ENCODE measurements around the gene GDF9.
A peak's percentile ranks its signal among the peaks of the same experiment; 100 is the strongest.
"Not testable (repeated sequence)": the region's sequence is repeated elsewhere in the genome, so short reads cannot be mapped to it uniquely, and the experiment has no call there.

GDF9 gene

DNA sequence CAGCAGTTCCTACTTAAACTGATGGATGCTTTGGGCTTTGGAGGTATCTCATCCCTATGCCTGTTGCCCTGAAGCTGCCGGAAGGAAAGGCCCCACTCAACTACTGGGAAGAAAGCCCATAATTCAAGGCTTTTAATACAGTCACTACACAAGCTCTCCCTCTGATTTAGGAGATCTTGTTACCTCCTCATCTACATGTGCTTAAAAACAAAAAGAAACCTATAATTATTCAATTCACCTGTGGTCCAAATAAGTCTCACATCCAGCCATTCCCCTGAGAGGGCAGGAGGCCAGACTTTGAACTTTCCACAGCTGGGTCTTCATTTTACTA is 6.5 kb upstream of the GDF9 start:
- no peak for DNase-seq (ENCODE audit: low read depth)

DNA sequence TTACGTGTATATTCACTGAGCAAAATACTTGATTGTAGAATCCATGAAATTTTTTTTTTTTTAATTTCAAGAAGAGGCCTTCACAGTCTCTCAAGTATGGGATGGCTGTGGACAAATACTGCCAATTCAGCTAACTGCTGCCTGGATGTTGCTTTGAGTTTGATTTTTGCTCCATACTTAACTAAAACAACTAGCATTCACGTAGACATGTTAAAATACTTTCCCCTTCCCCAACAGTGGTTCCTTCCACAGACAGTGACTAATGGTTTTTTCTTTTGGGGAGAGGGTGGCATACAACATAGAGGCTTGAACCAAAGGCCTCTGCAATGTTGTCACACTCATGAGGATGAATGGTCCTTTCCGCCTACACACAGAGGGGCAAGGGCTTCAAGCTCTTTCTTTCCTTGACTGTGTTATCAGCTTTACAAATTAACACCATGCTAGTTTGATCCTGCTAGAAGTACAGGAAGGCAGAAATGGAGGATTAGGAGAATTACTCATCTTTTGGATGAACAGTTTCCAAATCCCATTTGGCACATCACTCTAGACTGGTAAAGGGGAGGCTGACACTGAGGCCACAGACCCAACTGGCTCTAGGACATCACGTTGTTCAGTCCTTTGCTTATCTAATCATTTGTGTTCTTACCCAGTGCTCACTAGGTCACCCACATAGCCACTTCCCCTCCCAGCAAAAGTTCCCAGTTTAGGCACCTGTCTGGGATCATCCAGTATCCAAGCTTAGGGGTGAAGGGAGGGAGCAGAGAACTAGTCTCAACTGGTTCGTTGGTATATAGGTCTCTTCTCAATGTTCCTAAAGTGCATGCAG is 5.4 kb upstream of the GDF9 start:
- DNase-seq (ENCODE audit: low read depth): no peak

DNA sequence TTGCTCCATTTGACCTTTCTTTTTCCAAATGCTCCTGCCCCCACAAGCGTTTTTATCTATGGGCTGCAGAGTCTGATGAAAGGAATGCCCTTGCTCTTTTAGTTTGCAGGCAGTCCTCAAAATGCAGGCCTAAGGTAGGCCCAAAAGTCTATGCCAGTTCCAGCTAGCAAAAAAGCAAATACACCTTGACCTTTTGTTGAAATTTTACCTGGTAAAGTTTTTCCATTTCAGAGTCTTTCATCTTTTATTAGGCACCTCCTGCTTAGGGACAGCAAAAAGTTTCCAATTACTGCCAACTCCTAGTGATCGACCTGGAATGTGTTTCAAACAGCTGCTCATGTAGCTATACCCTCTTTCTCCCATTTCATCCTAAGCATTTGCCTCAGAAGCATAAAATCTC is 4.5 kb upstream of the GDF9 start:
- no peak for DNase-seq (ENCODE audit: low read depth)

DNA sequence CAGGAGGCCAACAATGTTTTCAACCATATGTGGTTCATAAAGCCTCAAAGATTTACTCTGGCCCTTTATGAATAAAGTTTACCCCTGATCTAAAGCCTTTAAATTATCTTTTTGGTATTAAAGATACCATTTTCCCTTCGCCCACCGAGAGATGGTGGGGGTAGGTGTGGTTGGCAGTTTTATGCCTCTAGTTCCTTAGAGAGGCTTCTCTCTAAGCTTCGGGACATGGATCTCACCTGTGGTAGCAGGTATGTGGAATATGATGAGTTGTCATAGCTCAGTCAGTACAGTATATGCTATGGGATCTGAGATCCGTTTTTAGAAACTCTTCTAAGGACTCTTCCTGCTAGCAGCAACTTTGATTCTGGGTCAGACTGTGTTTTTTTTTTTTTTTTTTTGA is 2.5 kb upstream of the GDF9 start:
- DNase-seq (ENCODE audit: low read depth): no peak

DNA sequence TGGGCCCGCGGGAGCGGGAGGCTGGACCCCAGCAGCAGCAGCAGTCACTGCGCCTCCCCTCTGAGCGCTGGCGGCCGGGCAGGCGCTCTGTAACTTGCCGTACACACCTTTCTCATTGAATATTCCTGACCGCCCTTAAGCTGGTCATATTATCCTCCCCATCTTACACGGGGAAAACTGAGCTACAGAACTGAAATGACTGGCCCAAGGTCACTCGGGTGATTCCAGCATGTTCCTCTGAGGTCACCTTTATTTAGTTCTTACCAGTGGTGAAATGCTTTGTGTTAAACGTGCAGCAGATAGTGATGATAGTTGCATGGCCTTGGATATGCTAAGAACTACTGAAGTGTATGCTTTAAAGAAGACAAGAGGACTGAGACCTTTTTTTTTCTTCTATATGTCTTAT is 780 bp upstream of the GDF9 start:
- no peak for DNase-seq (ENCODE audit: low read depth)

DNA sequence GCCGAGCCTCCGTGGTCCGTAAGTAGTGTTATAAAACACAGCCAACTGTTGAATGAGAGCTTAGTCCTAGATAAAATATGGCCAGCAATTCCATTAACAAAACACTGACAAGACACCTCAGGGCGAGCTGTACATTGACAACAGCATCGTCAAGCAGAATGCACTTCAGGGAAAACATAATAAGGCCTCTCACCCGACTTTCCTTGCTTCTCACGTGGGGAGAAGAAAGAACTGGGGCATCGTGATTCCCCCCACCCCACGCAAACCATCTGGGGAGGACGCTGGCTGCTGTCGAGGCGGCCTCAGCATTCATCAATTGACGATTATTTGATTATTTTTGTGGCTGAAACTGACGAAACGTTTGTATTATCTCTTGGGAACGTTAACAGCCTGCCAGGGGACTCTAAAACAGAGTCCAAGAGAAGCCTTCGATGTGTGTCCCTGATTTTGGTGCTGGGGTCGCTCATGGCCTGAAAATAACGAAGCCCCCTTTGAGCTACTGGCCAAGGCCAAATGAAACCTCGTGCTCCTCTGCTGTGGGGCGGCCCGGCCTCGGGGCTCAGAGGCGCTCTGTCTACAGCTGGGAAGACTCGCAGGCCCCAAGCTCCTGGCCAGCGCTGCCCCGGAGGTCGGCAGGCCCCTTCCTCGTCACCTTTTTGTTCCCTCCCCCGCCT is 464 bp downstream of the GDF9 start:
- no peak for DNase-seq (ENCODE audit: low read depth)

DNA sequence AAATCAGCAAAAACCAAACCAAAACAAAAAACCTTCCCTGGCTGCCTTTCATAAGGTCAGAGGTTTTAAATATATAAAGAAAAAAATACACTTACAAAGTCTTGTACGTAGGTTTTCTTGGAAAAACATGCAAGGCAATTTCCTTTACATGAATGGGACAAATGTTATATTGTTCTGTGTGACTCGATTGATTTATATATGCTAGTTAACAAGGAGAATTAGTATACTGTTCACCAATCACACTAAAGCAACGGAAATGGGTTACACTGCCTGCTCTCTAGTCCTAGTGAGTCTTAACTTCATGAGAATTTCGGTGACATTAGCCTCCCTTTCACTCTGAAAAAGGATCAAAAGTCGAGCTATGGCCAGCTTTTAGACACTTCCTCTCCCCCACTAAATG is 5.5 kb downstream of the GDF9 start:
- DNase-seq (ENCODE audit: low read depth): no peak

DNA sequence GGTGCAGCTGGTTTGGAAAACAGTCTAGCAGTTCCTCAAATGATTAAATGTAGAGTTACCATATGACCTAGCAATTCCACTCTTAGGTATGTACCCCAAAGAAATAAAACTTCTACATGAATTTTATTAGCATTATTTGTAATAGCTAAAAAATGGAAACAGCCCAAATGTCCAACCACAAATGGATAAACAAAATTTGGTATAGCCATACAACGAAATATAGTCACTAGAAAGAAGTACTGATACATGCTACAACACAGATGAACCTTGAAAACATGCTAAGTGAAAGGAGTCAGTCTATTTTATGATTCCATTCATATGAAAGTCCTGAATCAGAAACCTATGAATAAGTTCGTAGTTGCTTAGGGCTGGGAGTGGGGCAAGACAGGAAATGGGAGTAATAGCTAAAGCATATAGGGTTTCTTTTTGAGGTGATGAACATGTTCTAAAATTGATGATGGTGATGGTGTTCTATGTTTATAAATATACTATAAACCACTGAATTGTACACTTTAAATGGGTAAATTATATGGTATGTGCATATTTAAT is 6.3 kb downstream of the GDF9 start:
- DNase-seq (ENCODE audit: low read depth): no peak

DNA sequence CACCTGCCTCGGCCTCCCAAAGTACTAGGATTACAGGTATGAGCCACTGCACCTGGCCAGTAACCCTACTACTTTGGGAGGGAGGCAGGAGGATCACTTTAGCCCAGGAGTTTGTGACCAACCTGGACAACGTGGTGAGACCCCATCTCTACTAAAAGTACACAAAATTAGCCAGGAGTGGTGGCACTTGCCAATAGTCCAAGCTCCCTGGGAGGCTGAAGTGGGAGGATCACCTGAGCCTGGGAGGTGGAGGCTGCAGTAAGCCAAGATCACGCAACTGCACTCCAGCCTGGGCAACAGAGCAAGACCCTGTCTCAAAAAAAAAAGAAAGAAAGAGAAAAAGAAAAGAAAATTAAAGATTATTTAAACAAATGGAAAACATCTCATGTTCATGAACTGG is 10.3 kb downstream of the GDF9 start:
- no peak for DNase-seq (ENCODE audit: low read depth)

DNA sequence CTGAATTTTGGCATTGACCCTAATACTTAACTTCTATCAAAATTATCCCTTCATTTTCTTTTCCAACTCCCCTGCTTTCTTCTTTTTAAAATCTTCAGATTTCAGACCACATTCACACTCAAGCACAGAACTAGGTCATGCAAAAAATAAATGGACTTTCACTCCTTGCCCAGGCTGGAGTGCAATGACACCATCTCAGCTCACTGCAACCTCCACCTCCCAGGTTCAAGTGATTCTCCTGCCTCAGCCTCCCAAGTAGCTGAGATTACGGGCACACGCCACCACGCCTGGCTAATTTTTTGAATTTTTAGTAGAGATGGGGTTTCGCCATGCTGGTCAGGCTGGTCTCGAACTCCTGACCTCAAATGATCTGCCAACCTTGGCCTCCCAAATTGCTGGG is 11.3 kb downstream of the GDF9 start:
- DNase-seq (ENCODE audit: low read depth): not testable (repeated sequence)

DNA sequence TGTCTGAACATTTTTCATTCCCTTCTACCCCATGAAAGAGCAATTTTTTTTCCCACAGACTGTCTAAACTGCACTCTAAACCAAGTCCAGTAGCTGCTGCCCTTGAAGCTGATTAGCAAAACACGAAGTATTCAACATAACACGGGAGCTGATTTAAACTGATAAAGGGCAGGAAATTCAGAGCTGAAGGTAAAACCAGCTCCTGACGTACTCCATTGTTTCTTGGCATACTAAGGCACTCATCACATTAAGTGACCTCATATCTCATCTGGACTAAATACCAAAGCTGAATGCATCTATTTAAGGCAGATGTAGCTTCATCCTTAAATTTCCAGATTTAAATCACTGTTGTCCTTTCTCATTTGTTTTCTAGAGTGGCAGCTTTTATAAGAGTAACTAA is 12.0 kb downstream of the GDF9 start:
- peak; percentile 44 for DNase-seq (ENCODE audit: low read depth)

DNA sequence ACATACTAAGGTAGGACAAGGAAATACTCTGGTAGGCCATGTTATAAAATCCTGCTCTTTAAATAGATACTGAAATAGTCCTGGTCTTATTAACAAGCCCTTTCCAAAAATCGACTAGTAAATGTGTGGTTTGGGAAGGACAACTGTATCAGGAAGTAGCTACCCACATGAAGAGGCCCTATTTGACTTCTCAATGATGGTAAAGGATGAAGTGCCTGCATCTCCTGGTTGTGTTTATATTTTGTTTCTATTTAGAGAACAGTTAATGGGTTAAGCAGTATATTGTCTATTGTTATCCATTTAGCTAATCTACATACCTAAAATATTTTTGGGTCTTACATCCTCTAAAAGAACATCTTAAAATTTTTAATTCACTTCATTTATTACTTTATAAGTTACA is 12.5 kb downstream of the GDF9 start:
- DNase-seq (ENCODE audit: low read depth): peak; percentile 32

DNA sequence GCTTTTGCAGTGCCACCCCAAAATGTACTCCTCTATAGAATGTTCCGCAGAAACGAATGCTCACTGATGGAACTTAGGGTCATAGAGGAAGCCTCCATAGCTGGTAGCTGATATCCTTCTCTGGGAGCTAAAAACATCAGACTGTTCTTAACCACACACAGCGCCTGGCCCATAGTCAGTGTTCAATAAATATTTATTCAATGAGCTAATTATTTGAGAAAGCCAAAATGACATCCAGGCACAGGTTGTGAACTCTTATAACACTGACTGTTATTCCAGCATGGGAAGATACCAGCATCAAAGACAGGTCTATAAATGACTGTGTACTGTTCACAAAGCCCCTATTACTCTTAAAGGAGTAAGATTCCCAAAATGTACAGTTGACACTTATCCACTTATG is 12.9 kb downstream of the GDF9 start:
- no peak for DNase-seq (ENCODE audit: low read depth)

DNA sequence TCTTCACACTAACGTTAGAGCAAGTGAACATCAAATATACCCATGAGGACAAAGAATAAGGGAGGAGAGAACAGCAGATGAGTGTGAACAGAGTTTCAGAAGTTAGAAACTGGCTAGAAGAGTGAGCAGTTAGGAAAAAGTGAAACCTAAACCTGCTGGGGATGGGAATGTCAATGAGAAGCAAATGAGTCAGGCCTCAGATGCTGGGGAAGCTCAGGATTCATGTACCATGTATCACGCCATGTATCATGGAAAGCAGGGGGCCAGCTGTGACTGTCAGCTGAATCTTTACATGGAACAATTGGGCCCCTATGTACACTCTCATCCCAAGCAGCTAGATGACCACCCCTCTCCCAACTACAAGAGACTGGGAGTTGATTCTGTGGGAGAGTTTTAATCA is 16.2 kb downstream of the GDF9 start:
- peak; percentile 56 for DNase-seq (ENCODE audit: low read depth)

DNA sequence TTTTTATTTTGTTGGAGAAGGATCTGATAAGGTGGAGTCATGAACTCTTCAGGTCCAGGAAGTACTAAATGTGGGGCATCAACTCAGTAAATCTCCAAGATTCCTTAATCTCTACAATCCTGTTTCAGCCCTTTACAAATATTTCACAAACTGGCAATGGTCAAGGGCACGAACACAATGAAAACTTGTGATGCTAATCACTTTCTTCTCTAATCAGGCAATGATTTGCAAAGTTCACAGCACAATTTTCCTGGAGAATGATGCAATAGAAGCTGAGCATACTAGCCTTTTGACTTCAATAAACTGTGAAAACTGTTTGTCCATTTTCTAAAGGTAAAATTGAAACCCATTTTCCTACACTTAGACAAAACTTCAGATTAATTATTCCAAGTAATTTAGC is 16.9 kb downstream of the GDF9 start:
- DNase-seq (ENCODE audit: low read depth): no peak

DNA sequence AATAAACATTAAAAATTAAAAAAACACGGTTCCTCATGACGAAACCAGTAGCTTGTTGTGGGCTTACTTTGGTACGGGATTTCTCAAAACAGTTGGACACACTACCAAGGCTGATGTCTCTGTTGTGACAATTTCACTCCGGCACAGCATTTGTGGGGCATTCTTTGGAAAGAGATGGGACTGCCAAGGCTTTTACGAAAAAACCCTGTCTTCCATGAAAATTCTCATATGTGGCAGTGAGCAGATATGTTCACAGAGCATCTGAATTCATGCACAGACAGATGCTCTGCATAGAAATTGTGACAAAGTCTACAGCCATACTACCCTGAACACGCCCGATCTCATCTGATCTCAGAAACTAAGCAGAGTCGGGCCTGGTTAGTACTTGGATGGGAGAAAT is 18.0 kb downstream of the GDF9 start:
- no peak for DNase-seq (ENCODE audit: low read depth)

DNA sequence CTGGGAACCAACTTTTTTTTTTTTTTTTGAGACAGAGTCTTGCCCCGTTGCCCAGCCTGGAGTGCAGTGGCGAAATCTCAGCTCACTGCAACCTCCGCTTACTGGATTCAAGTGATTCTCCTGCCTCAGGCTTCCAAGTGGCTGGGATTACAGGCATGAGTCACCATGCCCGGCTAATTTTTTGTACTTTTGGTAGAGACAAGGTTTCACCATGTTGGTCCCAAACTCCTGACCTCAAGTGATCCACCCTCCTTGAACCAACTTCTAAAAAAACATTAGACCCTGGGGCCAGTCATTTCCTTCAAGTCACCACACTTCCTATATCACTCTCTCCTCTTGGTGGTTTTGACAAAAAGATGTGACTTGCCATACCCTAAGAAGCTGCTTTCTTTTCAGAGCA is 25.0 kb downstream of the GDF9 start:
- DNase-seq (ENCODE audit: low read depth): peak; percentile 72

DNA sequence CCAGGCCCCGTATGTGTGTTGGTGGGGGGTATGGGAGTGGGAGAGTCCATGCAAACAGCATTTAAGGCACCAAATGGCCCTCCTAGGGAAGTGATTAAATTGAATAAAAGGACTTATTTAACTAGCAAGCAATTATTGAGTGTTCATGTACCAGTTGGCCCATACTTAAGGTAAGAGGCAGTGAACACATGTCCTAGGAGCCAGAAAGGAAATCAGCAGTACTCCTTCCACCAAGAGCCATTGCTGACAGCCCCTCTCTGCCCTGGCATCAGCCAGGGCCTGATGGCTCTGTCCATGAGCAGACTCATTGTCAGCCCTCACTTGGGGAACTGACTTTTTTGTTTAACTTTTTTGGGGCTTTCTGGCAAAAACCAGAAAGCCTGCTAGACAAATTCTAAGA is 25.4 kb downstream of the GDF9 start:
- no peak for DNase-seq (ENCODE audit: low read depth)

DNA sequence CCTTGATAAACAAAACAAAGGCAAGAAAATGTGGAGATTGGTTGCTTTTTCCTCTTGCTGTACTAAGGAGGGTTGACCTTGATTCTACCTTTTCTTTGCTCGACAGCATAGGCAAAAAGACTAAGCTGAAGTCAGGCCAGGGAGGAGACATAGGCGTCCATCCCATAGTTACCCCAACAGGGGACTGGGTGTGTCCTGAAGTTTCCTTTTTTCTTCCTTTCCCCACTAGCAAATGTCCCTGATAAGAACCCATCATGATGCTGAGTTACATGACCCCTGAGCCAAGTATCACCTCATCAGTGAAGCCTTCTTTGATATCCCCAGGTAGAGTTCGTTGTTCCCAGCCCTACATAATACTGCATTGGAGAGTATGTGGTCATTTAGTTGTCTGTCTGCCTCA is 26.0 kb downstream of the GDF9 start:
- DNase-seq (ENCODE audit: low read depth): no peak

DNA sequence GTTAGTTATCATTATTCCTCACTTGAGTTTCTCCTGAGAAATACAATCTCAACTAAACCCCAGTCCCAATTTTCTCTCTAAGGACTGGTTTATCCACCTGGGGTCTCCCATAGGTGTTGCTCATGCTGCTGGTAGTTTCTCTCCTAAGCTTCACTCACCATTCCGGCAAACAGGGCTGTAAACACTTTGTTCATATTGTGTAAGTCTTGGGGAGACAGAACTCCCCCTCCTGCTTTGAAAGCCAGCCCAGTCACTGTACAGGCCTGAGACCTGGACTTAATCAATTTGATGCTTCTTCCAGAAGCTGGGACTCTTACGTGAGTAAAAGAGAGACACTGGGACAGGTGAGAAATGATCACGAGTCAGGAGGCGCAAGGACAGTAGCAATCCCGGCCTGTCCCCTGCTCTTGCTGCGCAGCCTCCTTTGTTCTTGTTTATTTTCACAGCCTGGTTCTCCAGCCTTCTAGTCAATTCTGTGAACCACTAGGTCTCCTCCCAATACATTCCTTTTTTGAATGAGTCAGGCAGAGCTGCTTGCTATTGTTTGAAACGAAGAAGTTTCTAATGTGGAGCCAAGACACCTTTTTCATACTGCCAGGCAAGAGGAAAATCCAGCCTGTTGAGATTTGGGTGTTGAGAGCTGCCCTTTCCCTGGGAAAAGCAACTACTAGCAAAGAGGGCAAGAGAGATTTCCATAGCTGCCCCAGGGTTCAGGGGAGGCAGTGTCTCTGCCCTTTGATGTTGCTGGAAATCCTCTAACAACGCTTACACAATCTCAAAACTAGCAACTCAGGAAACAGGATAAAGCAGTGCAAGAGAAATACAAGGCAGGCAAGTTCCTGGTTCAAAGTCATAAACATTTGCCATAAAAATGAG is 26.6 kb downstream of the GDF9 start:
- peak; percentile 80 for DNase-seq (ENCODE audit: low read depth)

DNA sequence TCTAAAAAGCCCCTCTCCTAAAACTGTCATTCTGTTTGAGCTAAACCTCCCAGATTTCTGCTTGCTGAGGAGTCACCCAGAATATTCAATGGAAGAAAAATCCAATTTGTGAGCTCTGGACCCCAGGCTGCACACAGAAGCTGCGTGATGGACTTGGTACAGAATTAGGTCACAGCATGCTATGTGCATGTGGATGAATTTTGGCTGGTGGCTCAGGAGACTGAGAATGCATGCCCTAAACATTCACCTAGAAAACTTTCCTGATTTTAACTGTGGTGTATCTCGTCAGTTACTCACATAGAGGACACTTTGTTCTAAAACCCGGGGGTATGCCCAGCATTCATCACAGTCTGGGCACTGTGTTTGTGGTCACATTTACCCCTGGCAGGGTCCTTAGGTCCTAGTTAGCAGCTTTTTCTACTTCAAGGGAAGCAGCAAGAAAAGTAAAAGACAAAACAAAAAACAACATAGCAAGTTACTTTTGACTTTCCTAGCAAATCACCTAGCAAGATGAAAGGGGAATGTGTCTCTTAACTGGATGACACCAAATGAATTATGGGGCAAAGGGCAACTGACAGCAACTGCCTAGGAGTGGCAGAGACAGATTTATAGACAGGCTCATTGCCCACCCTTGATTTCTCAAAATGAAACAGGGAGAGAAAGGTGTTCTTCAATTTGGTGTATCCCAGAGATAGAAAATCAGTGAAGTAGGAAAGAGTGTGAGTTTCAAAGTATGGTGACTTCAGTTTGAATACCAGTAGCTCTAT is 27.6 kb downstream of the GDF9 start:
- no peak for DNase-seq (ENCODE audit: low read depth)

DNA sequence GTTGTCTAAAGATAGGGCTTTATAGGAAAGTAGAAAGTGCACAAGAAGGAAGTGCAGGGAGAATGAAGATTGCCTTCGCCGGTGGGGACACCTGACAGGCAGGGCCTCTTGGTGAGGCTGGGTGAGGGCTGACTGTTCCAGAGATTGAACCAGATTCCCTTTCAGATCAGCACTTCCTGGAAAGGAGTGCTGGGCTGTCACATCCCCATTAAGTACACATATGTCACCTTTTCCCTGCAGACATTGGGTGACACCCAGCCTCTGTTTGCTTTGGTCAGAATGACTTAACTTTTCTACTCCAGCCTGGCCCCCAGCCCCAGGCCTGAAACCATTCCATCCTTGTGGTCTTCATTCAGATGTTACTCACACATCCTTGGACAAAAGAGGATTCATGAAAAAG is 28.4 kb downstream of the GDF9 start:
- no peak for DNase-seq (ENCODE audit: low read depth)

Measured in EH (cell line).